Keratinocyte (primary cell): ENCODE results near the gene KRT31.

Experiments
- CTCF ChIP-seq, 3 experiments: IDR thresholded peaks in 1 of 3; conservative IDR thresholded peaks in 1 of 3; optimal IDR thresholded peaks in 1 of 3; 2 replicates in 2 of 3; 3 replicates in 1 of 3; pipeline versions ENCODE3 to v1.5.1; 2011; ENCODE audit warnings: low read length in 3 of 3, mild to moderate bottlenecking in 3 of 3, moderate library complexity in 2 of 3, control low read depth in 1 of 3, inconsistent platforms in 1 of 3; ENCODE audit not compliant: insufficient read depth in 2 of 3; ENCODE audit errors: extremely low read depth in 1 of 3
- EZH2 ChIP-seq: IDR thresholded peaks from one replicate; pipeline ENCODE4 v1.6.1; 2012; ENCODE audit warnings: inconsistent platforms, mild to moderate bottlenecking, low read length, moderate library complexity

GRCh38 chr17:41396340-41396739 is 1.1 kb downstream of the KRT31 start:
- TF ChIP-seq CTCF (optimal IDR thresholded peaks at IDR 0.05 in 1 of 3, IDR thresholded peaks at IDR 0.05 in 1 of 3, conservative IDR thresholded peaks at IDR 0.05 in 1 of 3; ENCODE audit: extremely low read depth in 1 of 3, insufficient read depth in 2 of 3, low read length in 3 of 3): no peak
- no peak for TF ChIP-seq EZH2
